Peyer's patch (tissue), 4 donors: ENCODE measurements around the gene RELA. TPM values are rescaled to one million over a fixed set of nuclear protein-coding genes. Genes with fewer than 3 reads are reported as not detected.
"Not testable (repeated sequence)": the region's sequence is repeated elsewhere in the genome, so short reads cannot be mapped to it uniquely, and the experiment has no call there.

Experiments used
- DNase-seq, 3 donors: peaks; one replicate each; pipeline ENCODE4 v3.0.0-alpha.2; 2017 to 2019
- H3K27ac ChIP-seq, 4 donors: fragments of 200-600 bp; sonication (generic); one replicate each; pipeline ENCODE4 v1.5.1; 2016 to 2019
- H3K27me3 ChIP-seq, 2 donors: fragments of 200-600 bp; sonication (generic); one replicate each; pipeline ENCODE4 v1.5.1; 2019
- H3K36me3 ChIP-seq, 3 donors: fragments of 200-600 bp; sonication (generic); one replicate each; pipeline ENCODE4 v1.5.1; 2016 to 2019
- H3K4me1 ChIP-seq, 4 donors: fragments of 200-600 bp; sonication (generic); one replicate each; pipeline ENCODE4 v1.5.1; 2016 to 2019
- H3K4me3 ChIP-seq, 4 donors: fragments of 200-600 bp; sonication (generic); 1 replicate in 3 of 4; 2 replicates in 1 of 4; pipeline ENCODE4 v1.5.1; 2016 to 2019; ENCODE audit warnings: mild to moderate bottlenecking in 1 of 4
- H3K9me3 ChIP-seq, 4 donors: fragments of 200-600 bp; sonication (generic); one replicate each; pipeline ENCODE4 v1.5.1; 2016 to 2019; ENCODE audit warnings: mild to moderate bottlenecking in 1 of 4
- POLR2A ChIP-seq, 2 donors: fragments of 450-650 bp; IDR thresholded peaks; one replicate each; pipeline ENCODE4 v1.5.1; 2017; ENCODE audit warnings: antibody characterized with exemption in 2 of 2, mild to moderate bottlenecking in 2 of 2, moderate library complexity in 2 of 2
- total RNA-seq, 4 donors: library from RNA; depleted of rRNA; stranded (reverse); fragments of >200 nt; gene quantifications; one replicate each; pipeline ENCODE4 v1.1.0, GENCODE V29; 2016
- TF ChIP-seq, protein P1 (sequence below), 6 experiments: fragments of 450-650 bp in 4 of 6; fragments of 200-600 bp in 2 of 6; sonication (generic) in 1 of 6; IDR thresholded peaks; one replicate each; pipeline ENCODE4 v1.5.1; 2017 to 2019; ENCODE audit warnings: antibody characterized with exemption in 6 of 6, mild to moderate bottlenecking in 3 of 6, moderate library complexity in 1 of 6

The RELA gene
- 10 to 100 TPM; 46.6 to 86.9 (median 59.7) TPM for total RNA-seq

DNA sequence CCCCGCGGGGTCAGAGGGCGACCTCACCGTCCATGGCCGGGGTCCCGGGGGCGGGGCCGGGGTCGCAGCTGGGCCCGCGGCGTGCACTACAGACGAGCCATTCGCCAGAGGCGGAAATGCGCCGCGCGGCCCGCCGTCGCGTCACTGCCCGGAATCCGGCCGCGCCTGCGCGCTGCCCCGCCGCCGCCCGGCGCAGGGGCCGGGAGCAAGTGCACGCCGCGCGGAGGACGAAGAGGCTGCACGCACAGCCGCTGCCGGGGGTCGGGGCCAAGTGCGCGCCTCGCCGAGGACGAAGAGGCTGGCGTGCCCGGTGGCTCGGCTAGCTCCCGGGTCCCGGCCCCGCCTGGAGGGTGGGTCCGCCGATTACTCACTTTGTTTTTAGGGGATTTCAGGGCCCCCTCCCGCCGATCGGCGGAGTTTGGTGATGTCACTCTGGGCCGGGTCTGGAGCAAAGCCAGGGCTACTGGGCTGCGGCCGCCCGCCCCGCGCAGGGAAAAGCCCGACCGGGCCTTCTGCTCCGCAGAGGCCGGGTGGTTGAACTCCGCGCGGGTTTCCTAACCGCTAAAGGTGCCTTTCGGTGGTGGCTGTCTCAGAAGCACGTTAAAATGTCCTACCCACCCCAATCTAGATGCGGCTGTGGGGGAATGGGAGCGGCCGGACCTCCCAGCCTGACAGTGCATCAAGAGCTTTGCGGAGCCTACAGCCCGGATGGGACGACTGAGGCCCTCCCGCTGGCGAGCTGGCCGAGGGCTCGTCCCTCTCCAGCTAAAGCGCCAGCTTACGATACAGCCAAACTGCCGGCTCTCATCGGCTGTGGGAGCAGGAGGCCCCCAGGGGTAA, at the start of gene RELA:
TSS of gene RELA (minus strand) at position 118 of the 840 bp plus-strand sequence. CDS start at position 34, 84 bp downstream.
- TF ChIP-seq POLR2A (IDR thresholded peaks at IDR 0.05) = peak; percentile 74 to 78
- TF ChIP-seq, protein P1, sequence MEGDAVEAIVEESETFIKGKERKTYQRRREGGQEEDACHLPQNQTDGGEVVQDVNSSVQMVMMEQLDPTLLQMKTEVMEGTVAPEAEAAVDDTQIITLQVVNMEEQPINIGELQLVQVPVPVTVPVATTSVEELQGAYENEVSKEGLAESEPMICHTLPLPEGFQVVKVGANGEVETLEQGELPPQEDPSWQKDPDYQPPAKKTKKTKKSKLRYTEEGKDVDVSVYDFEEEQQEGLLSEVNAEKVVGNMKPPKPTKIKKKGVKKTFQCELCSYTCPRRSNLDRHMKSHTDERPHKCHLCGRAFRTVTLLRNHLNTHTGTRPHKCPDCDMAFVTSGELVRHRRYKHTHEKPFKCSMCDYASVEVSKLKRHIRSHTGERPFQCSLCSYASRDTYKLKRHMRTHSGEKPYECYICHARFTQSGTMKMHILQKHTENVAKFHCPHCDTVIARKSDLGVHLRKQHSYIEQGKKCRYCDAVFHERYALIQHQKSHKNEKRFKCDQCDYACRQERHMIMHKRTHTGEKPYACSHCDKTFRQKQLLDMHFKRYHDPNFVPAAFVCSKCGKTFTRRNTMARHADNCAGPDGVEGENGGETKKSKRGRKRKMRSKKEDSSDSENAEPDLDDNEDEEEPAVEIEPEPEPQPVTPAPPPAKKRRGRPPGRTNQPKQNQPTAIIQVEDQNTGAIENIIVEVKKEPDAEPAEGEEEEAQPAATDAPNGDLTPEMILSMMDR (IDR thresholded peaks at IDR 0.05) = peak in 4 of 6 experiments; percentile 20 to 48 (median 37)
- no peaks in the 10 kb centered on the region for H3K27me3 ChIP-seq
- H3K4me3 ChIP-seq = peak within 1 kb of the TSS; percentile 85 to 99 (median 96)
- peak within 1 kb of the TSS; percentile 94 to 99 (median 98) for H3K27ac ChIP-seq
- H3K4me1 ChIP-seq = peaks cover 3 to 32% (median 14%) of the 10 kb centered on the region in 4 donors
- DNase-seq = peak; percentile 85 to 95 (median 94)
- H3K36me3 ChIP-seq = peaks cover 0 to 36% (median 0%) of the 10 kb centered on the region in 3 donors
- no peaks in the 10 kb centered on the region for H3K9me3 ChIP-seq

DNA sequence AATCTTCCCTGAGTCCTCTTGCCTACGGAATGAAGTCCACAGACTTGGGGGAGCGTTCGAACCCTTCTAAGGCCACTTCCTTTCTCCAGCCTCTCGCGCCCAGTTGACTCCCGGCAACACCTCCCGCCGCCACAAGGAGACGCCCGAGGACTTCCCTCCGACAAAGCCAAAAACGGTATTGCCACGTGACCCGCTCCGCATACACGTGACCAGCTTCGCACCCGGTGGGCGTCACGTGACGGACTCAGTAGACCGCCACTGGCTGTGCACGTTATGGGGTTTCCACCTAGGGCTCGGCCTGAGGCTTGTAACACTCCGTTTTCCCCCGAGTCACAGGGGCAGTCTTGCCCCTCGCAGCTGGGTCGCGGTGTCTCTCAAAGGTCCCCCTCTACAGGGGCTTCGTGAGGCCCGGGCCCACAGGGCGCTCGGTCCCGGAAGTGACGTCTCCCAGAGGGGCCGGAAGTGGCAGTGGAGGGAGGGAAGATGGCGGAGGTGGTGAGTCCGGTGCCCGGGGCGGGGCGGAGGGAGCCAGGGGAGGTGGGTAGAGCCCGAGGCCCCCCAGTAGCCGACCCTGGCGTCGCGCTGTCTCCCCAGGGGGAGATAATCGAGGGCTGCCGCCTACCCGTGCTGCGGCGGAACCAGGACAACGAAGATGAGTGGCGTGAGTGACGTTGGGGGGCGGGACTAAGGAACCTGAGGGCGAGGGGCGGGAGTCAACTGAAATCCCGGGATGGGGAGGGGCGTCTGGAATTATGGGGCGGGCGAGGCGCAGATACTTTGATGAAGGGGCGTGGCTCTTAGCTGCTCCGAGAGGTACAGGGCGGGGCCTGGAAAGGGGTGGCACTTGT, 49.3 kb upstream of the RELA start, which contains the start of gene KAT5:
TSS of gene KAT5 (plus strand) at position 468 of the 848 bp plus-strand sequence. CDS start at position 484, 16 bp downstream.
- H3K36me3 ChIP-seq = peaks cover 0 to 41% (median 0%) of the 10 kb centered on the region in 3 donors
- DNase-seq = peak; percentile 99 to 100 (median 100)
- H3K27ac ChIP-seq = peak within 1 kb of the TSS; percentile 97 to 99 (median 98)
- peak; percentile 70 to 72 for TF ChIP-seq POLR2A (IDR thresholded peaks at IDR 0.05)
- TF ChIP-seq, protein P1 (IDR thresholded peaks at IDR 0.05) = peak; percentile 96 to 100 (median 99)
- H3K9me3 ChIP-seq = no peaks in the 10 kb centered on the region
- H3K4me3 ChIP-seq = peak within 1 kb of the TSS; percentile 69 to 91 (median 79)
- H3K27me3 ChIP-seq = no peaks in the 10 kb centered on the region
- H3K4me1 ChIP-seq = peaks cover 0 to 15% (median 7%) of the 10 kb centered on the region in 4 donors

DNA sequence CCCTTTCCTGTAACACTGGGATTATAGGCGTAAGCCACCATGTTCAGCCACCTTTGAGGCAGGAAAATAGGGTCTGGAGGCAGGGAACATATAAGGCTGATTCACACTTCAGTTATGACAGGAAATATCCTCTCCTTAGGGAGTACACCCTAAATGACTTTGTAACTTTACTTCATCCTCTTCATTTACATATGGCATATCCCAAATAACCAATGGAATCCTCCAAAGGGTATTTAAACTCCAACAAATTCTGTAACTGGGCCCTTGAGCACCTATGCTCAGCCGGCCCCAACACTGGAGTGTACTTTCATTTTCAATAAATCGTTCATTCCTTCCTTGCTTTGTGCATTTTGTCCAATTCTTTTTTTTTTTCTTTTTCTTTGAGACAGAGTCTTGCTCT, 47.7 kb upstream of the RELA start:
- Histone ChIP-seq H3K27me3 (no peaks in the 10 kb centered on the region), H3K9me3 (no peaks in the 10 kb centered on the region), H3K27ac (peak overlapping the region in 1 of 4 donors; percentile 98), H3K4me1 (peaks cover 0 to 18% (median 9%) of the 10 kb centered on the region in 4 donors), H3K4me3 (no peak overlapping the region), H3K36me3 (peaks cover 0 to 25% (median 0%) of the 10 kb centered on the region in 3 donors)
- DNase-seq = no peak
- TF ChIP-seq, protein P1 (IDR thresholded peaks at IDR 0.05) = no peak
- no peak for TF ChIP-seq POLR2A (IDR thresholded peaks at IDR 0.05)

DNA sequence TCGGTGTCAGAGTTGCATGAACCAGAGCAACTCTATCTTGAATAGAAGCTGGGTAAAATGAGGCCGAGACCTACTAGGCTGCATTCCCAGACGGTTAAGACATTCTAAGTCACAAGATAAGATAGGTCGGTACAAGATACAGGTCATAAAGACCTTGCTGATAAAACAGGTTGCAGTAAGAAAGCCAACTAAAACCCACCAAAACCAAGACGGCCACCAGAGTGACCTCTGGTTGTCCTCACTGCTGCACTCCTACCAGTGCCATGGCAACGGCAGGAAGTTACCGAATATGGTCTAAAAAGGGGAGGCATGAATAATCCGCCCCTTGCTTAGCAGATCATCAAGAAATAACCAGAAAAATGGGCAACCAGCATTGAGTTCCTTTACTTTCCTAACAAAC, 46.9 kb upstream of the RELA start:
- no peaks in the 10 kb centered on the region for H3K9me3 ChIP-seq
- H3K27ac ChIP-seq = no peak overlapping the region
- TF ChIP-seq POLR2A (IDR thresholded peaks at IDR 0.05) = no peak
- TF ChIP-seq, protein P1 (IDR thresholded peaks at IDR 0.05) = no peak
- H3K4me3 ChIP-seq = no peak overlapping the region
- H3K4me1 ChIP-seq = peaks cover 0 to 18% (median 9%) of the 10 kb centered on the region in 4 donors
- peaks cover 0 to 17% (median 0%) of the 10 kb centered on the region in 3 donors for H3K36me3 ChIP-seq
- DNase-seq = no peak
- H3K27me3 ChIP-seq = no peaks in the 10 kb centered on the region

DNA sequence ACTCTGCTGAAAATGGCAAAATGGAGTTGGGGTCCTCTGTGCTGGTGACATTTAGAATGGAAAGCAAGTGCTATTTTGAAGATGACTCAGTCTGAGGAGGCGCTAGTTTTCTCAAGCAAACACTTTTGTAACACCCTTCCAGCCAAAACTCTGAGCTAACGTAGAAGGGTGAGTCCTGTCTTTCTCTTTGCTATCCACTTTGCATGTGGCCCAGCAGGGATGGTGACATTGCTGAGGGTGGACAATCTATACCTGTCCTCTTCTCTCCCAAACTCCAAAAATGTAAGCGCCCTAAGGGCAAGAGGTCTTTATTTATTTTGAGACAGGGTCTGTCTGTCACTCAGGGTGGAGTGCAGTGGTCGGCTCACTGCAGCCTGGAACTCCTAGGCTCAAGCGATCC, 45.7 kb upstream of the RELA start:
- no peak for TF ChIP-seq POLR2A (IDR thresholded peaks at IDR 0.05)
- TF ChIP-seq, protein P1 (IDR thresholded peaks at IDR 0.05) = no peak
- H3K4me3 ChIP-seq = no peak overlapping the region
- H3K4me1 ChIP-seq = peaks cover 0 to 13% (median 9%) of the 10 kb centered on the region in 4 donors
- H3K27me3 ChIP-seq = no peaks in the 10 kb centered on the region
- H3K27ac ChIP-seq = no peak overlapping the region
- peaks cover 0 to 5% (median 0%) of the 10 kb centered on the region in 3 donors for H3K36me3 ChIP-seq
- DNase-seq = no peak
- H3K9me3 ChIP-seq = no peaks in the 10 kb centered on the region

DNA sequence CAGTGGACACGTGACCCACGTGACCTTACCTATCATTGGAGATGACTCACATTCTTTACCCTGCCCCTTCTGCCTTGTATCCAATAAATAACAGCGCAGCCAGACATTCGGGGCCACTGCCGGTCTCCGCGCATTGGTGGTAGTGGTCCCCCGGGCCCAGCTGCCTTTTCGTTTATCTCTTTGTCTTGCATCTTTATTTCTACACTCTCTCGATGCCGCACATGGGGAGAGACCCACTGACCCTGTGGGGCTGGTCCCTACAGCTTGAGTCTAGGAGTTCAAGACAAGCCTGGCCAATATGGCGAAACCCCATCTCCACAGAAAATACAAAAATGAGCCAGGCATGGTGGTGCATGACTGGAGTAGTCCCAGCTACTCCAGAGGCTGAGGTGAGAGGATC, 44.3 kb upstream of the RELA start:
- H3K4me3 ChIP-seq, H3K4me1 ChIP-seq, H3K9me3 ChIP-seq, H3K27me3 ChIP-seq, H3K27ac ChIP-seq, DNase-seq, H3K36me3 ChIP-seq: not testable (repeated sequence)
